Dermis microvascular lymphatic vessel endothelial cell (primary cell): ENCODE data around the gene TBC1D9. TPM values are rescaled to one million over a fixed set of nuclear protein-coding genes. Genes with fewer than 3 reads are reported as not detected.

ENCODE experiments used
- total RNA-seq: library from RNA; depleted of rRNA; stranded (reverse); fragments of >200 nt; gene quantifications from 2 replicates; pipeline ENCODE4 v1.2.1, GENCODE V29; 2014

Gene TBC1D9
- total RNA-seq, 1 donor from 2014 or later, result 47.2 TPM

Other genes starting within 250 kb of the TBC1D9 start
- gene ELMOD2, start 232.2 kb downstream of the TBC1D9 start, total RNA-seq, result 11.5 and 11.6 TPM in 2 replicates
- gene UCP1, start 187.4 kb downstream of the TBC1D9 start, total RNA-seq, result not detected in 2 replicates